Measurements from ENCODE around the gene RARB. TPM values are rescaled to one million over a fixed set of nuclear protein-coding genes. Genes with fewer than 3 reads are reported as not detected.

RARB gene
- total RNA-seq, 2 donors from 2014 or later = 21.5 to 21.9 TPM

- H3K36me3 Mint-ChIP-seq (ENCODE audit: low read depth) = peaks cover 14% of the 10 kb centered on the region
- no peaks in the 10 kb centered on the region for H3K27me3 ChIP-seq (ENCODE audit: control insufficient read depth, insufficient read depth, low read length, poor library complexity, severe bottlenecking)
- peaks cover 14% of the 10 kb centered on the region for H3K9me3 ChIP-seq (ENCODE audit: control insufficient read depth, low read length)
- no peaks in the 10 kb centered on the region for H3K4me1 ChIP-seq (ENCODE audit: control insufficient read depth, insufficient read depth, low read length)
- H3K4me3 ChIP-seq (ENCODE audit: low read length) = no peak overlapping the region
- H3K27ac ChIP-seq (ENCODE audit: low read depth, low read length) = no peak overlapping the region
- TF ChIP-seq, protein P1, sequence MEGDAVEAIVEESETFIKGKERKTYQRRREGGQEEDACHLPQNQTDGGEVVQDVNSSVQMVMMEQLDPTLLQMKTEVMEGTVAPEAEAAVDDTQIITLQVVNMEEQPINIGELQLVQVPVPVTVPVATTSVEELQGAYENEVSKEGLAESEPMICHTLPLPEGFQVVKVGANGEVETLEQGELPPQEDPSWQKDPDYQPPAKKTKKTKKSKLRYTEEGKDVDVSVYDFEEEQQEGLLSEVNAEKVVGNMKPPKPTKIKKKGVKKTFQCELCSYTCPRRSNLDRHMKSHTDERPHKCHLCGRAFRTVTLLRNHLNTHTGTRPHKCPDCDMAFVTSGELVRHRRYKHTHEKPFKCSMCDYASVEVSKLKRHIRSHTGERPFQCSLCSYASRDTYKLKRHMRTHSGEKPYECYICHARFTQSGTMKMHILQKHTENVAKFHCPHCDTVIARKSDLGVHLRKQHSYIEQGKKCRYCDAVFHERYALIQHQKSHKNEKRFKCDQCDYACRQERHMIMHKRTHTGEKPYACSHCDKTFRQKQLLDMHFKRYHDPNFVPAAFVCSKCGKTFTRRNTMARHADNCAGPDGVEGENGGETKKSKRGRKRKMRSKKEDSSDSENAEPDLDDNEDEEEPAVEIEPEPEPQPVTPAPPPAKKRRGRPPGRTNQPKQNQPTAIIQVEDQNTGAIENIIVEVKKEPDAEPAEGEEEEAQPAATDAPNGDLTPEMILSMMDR (conservative IDR thresholded peaks at IDR 0.05) = no peak
- 89 to 100% methylated on average over 3 to 6 of the region's 6 CpGs for WGBS, 2 experiments (ENCODE audit: insufficient coverage in 1 of 2, insufficient read length in 1 of 2)
- H3K4me1 Mint-ChIP-seq = peaks cover 16% of the 10 kb centered on the region
- H3K9me3 Mint-ChIP-seq = no peaks in the 10 kb centered on the region
- H3K36me3 ChIP-seq (ENCODE audit: control insufficient read depth, insufficient read depth, low read length) = peaks cover 10% of the 10 kb centered on the region
- no peak for DNase-seq
- no peak overlapping the region for H3K4me3 Mint-ChIP-seq
- no peak overlapping the region for H3K9ac ChIP-seq (ENCODE audit: extremely low read depth, low read length, poor library complexity, severe bottlenecking)
- no peak overlapping the region for H3K27ac Mint-ChIP-seq
- H3K27me3 Mint-ChIP-seq (ENCODE audit: insufficient read depth) = no peaks in the 10 kb centered on the region
Observed at GRCh38 chr3:25486932-25487331, 58.9 kb downstream of the RARB start.

- no peak overlapping the region for H3K4me3 ChIP-seq (ENCODE audit: low read length)
- H3K9me3 ChIP-seq (ENCODE audit: control insufficient read depth, low read length) = peaks cover 45% of the 10 kb centered on the region
- TF ChIP-seq, protein P1 (conservative IDR thresholded peaks at IDR 0.05) = no peak
- no peak overlapping the region for H3K9ac ChIP-seq (ENCODE audit: extremely low read depth, low read length, poor library complexity, severe bottlenecking)
- H3K27ac Mint-ChIP-seq = no peak overlapping the region
- no peaks in the 10 kb centered on the region for H3K27me3 Mint-ChIP-seq (ENCODE audit: insufficient read depth)
- peaks cover 34% of the 10 kb centered on the region for H3K36me3 ChIP-seq (ENCODE audit: control insufficient read depth, insufficient read depth, low read length)
- H3K4me1 ChIP-seq (ENCODE audit: control insufficient read depth, insufficient read depth, low read length) = no peaks in the 10 kb centered on the region
- H3K36me3 Mint-ChIP-seq (ENCODE audit: low read depth) = peaks cover 30% of the 10 kb centered on the region
- H3K27me3 ChIP-seq (ENCODE audit: control insufficient read depth, insufficient read depth, low read length, poor library complexity, severe bottlenecking) = no peaks in the 10 kb centered on the region
- H3K27ac ChIP-seq (ENCODE audit: low read depth, low read length) = no peak overlapping the region
- peaks cover 6% of the 10 kb centered on the region for H3K4me1 Mint-ChIP-seq
- no peak for DNase-seq
- 77 to 78% methylated on average over 5 to 7 of the region's 7 CpGs for WGBS, 2 experiments (ENCODE audit: insufficient coverage in 1 of 2, insufficient read length in 1 of 2)
- peaks cover 7% of the 10 kb centered on the region for H3K9me3 Mint-ChIP-seq
- H3K4me3 Mint-ChIP-seq = no peak overlapping the region
Observed at GRCh38 chr3:25489858-25490593, 62.0 kb downstream of the RARB start.

- H3K27ac ChIP-seq (ENCODE audit: low read depth, low read length) = no peak overlapping the region
Observed at GRCh38 chr3:25493246-25493645, 65.2 kb downstream of the RARB start.

More at GRCh38 chr3:25493246-25493645, 65.2 kb downstream of the RARB start:
- no peak for DNase-seq
- WGBS, 2 experiments (ENCODE audit: insufficient coverage in 1 of 2, insufficient read length in 1 of 2) = 88% methylated on average over 3 of the region's 3 CpGs; no CpG with 5 or more reads in 1 of the 2 experiments
- Histone ChIP-seq H3K4me1 (ENCODE audit: control insufficient read depth, insufficient read depth, low read length) (no peaks in the 10 kb centered on the region), H3K9ac (ENCODE audit: extremely low read depth, low read length, poor library complexity, severe bottlenecking) (no peak overlapping the region), H3K9me3 (ENCODE audit: control insufficient read depth, low read length) (peaks cover 55% of the 10 kb centered on the region), H3K27me3 (ENCODE audit: control insufficient read depth, insufficient read depth, low read length, poor library complexity, severe bottlenecking) (no peaks in the 10 kb centered on the region), H3K4me3 (ENCODE audit: low read length) (peak overlapping the region; percentile 42), H3K36me3 (ENCODE audit: control insufficient read depth, insufficient read depth, low read length) (peaks cover 41% of the 10 kb centered on the region)
- H3K27me3 Mint-ChIP-seq (ENCODE audit: insufficient read depth) = no peaks in the 10 kb centered on the region
- no peaks in the 10 kb centered on the region for H3K4me1 Mint-ChIP-seq
- H3K36me3 Mint-ChIP-seq (ENCODE audit: low read depth) = peaks cover 38% of the 10 kb centered on the region
- H3K4me3 Mint-ChIP-seq = no peak overlapping the region
- H3K9me3 Mint-ChIP-seq = peaks cover 7% of the 10 kb centered on the region
- TF ChIP-seq, protein P1 (conservative IDR thresholded peaks at IDR 0.05) = peak; percentile 27
- no peak overlapping the region for H3K27ac Mint-ChIP-seq
